A673 (cell line): ENCODE measurements around the gene KIAA0825. TPM values are rescaled to one million over a fixed set of nuclear protein-coding genes. Genes with fewer than 3 reads are reported as not detected.

Source experiments
- BruUV-seq: library from RNA; stranded (reverse); fragments of 400-500 nt; replicated peaks from 2 replicates; lab custom pipeline; 2021; lab: Mats Ljungman, UMichigan
- CTCF ChIA-PET: fragments of 300-600 bp; sonication (Branson Sonifier 250); formaldehyde crosslinking; loops from one replicate; lab custom pipeline; 2022; ENCODE audit warnings: antibody characterized with exemption; lab: Charles Lee
- POLR2A ChIA-PET: fragments of 300-600 bp; sonication (Branson Sonifier 250); formaldehyde crosslinking; loops from one replicate; lab custom pipeline; 2022; ENCODE audit warnings: antibody characterized with exemption; ENCODE audit not compliant: low non-redundant PET; lab: Charles Lee
- DNase-seq: peaks from one replicate; pipeline ENCODE4 v3.0.0-alpha.2; 2015; ENCODE audit warnings: low spot score
- H3K27ac ChIP-seq: fragments of 200-600 bp; sonication (generic); 2 replicates; pipeline ENCODE4 v1.5.1; 2016; ENCODE audit warnings: mixed run types, low read depth, mild to moderate bottlenecking, mixed read lengths, antibody characterized with exemption, low read length; ENCODE audit not compliant: poor library complexity, severe bottlenecking
- H3K27me3 ChIP-seq: fragments of 200-600 bp; sonication (generic); replicated peaks from 2 replicates; pipeline ENCODE4 v1.6.1; 2017; ENCODE audit warnings: mixed run types, low read depth, mild to moderate bottlenecking, mixed read lengths, antibody characterized with exemption, low read length; ENCODE audit not compliant: insufficient read depth, poor library complexity
- H3K36me3 ChIP-seq: fragments of 200-600 bp; sonication (generic); 2 replicates; pipeline ENCODE4 v1.6.1; 2016; ENCODE audit warnings: mixed run types, mild to moderate bottlenecking, mixed read lengths, antibody characterized with exemption, low read length; ENCODE audit not compliant: insufficient read depth, poor library complexity, severe bottlenecking
- H3K4me1 ChIP-seq: fragments of 200-600 bp; sonication (generic); 2 replicates; pipeline ENCODE4 v1.6.1; 2017; ENCODE audit warnings: mixed run types, mild to moderate bottlenecking, mixed read lengths, antibody characterized with exemption, low read length; ENCODE audit not compliant: insufficient read depth, poor library complexity, severe bottlenecking
- H3K4me3 ChIP-seq: fragments of 200-600 bp; sonication (generic); 2 replicates; pipeline ENCODE4 v1.5.1; 2016; ENCODE audit warnings: low read depth, mixed run types, mild to moderate bottlenecking, mixed read lengths, low read length; ENCODE audit not compliant: poor library complexity, severe bottlenecking
- H3K9me3 ChIP-seq: fragments of 200-600 bp; sonication (generic); 2 replicates; pipeline ENCODE4 v1.6.1; 2016; ENCODE audit warnings: mixed run types, low read depth, mild to moderate bottlenecking, mixed read lengths, antibody characterized with exemption, low read length; ENCODE audit not compliant: poor library complexity, severe bottlenecking
- CTCF ChIP-seq: fragments of 300-800, 200-600 bp; sonication (generic); conservative IDR thresholded peaks from 2 replicates; pipeline ENCODE4 v1.5.1; 2017; ENCODE audit warnings: low read depth, mild to moderate bottlenecking, antibody characterized with exemption, low read length, moderate library complexity, mixed read lengths
- EZH2 ChIP-seq: fragments of 200-600 bp; sonication (generic); IDR thresholded peaks from 2 replicates; pipeline ENCODE4 v1.6.1; 2017; ENCODE audit warnings: borderline replicate concordance, low read depth, mild to moderate bottlenecking, mixed read lengths, antibody characterized with exemption, low read length; ENCODE audit not compliant: poor library complexity, severe bottlenecking
- intact Hi-C: fragments of 100-400 bp; cut with micrococcal nuclease; formaldehyde crosslinking; loops from one replicate; pipeline ENCODE4 v1.10.0; 2022; ENCODE audit not compliant: unreplicated experiment
- total RNA-seq: library from RNA; stranded (reverse); gene quantifications from 2 replicates; pipeline ENCODE4 v1.2.3, GENCODE V29; 2021

Gene KIAA0825
- total RNA-seq, 1 experiment from 2014 or later = 1.2 TPM

- TF ChIP-seq CTCF (no peak), EZH2 (no peak)
- no peaks in the 10 kb centered on the region for H3K36me3 ChIP-seq
- H3K4me3 ChIP-seq = no peak overlapping the region
- H3K27ac ChIP-seq = no peak overlapping the region
- H3K9me3 ChIP-seq = no peaks in the 10 kb centered on the region
- CTCF ChIA-PET = no interaction called here
- intact Hi-C loops = no loop called here
- no peak for DNase-seq
- H3K4me1 ChIP-seq = no peaks in the 10 kb centered on the region
- POLR2A ChIA-PET = no interaction called here
- no TSS peak for BruUV-seq
- no peaks in the 10 kb centered on the region for H3K27me3 ChIP-seq
Observed at GRCh38 chr5:94199566-94199965, 418.8 kb downstream of the KIAA0825 start.

DNA sequence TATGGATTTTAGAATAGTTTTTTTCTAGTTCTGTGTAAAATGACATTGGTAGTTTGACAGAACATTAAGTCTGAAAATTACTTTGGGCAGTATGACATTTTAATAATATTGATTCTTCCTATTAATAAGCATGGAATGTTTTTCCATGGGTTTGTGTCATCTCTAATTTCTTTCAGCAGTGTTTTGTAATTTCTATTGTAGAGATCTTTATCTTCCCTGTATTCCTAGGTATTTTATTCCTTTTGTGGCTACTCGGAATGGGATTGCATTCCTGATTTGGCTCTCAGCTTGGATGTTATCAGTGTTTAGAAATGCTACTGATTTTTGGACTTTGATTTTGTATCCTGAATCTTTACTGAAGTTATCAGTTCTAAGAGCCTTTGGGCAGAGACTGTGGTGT is 420.4 kb downstream of the KIAA0825 start:
- TF ChIP-seq EZH2 = no peak
- TF ChIP-seq CTCF = no peak

DNA sequence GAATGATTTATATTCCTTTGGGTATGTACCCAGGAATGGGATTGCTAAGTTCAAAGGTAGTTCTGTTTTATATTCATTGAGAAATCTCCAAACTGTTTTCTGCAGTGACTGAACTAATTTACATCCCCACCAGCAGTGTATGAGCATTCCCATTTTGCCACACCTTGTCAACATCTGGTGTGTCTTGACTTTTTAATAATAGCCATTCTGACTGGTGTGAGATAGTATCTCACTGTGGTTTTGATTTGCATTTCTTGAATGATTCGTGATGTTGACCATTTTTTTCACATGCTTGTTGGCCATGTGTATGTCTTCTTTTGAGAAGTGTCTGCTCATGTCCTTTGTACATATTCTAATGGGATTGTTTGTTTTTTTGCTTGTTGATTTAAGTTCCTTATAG is 421.5 kb downstream of the KIAA0825 start:
- DNase-seq = no peak
- POLR2A ChIA-PET = no interaction called here
- Histone ChIP-seq H3K36me3 (no peaks in the 10 kb centered on the region), H3K4me3 (no peak overlapping the region), H3K9me3 (no peaks in the 10 kb centered on the region), H3K4me1 (no peaks in the 10 kb centered on the region), H3K27me3 (no peaks in the 10 kb centered on the region), H3K27ac (no peak overlapping the region)
- TF ChIP-seq CTCF (no peak), EZH2 (no peak)
- CTCF ChIA-PET = no interaction called here
- intact Hi-C loops = no loop called here
- BruUV-seq = no TSS peak

More for the DNA sequence above, 420.4 kb downstream of the KIAA0825 start:
- intact Hi-C loops = no loop called here
- POLR2A ChIA-PET = no interaction called here
- no peaks in the 10 kb centered on the region for H3K27me3 ChIP-seq
- H3K4me1 ChIP-seq = no peaks in the 10 kb centered on the region
- DNase-seq = no peak
- no peaks in the 10 kb centered on the region for H3K9me3 ChIP-seq
- H3K36me3 ChIP-seq = no peaks in the 10 kb centered on the region
- CTCF ChIA-PET = no interaction called here
- BruUV-seq = no TSS peak
- no peak overlapping the region for H3K27ac ChIP-seq
- no peak overlapping the region for H3K4me3 ChIP-seq
